Measurements from ENCODE around the gene TLE3.

TLE3 gene

GRCh38 chr15:70067681-70068080, 30.0 kb downstream of the TLE3 start:
- in situ Hi-C loops (cut with MboI; ENCODE audit: low sequenced_read_pairs) = no loop called here

- in situ Hi-C loops (cut with MboI; ENCODE audit: low sequenced_read_pairs) = no loop called here
These were observed 30.7 kb downstream of the TLE3 start for GRCh38 chr15:70067011-70067410.

GRCh38 chr15:70066447-70066846, 31.3 kb downstream of the TLE3 start:
- in situ Hi-C loops (cut with MboI; ENCODE audit: low sequenced_read_pairs) = no loop called here

GRCh38 chr15:70066004-70066403, 31.7 kb downstream of the TLE3 start:
- in situ Hi-C loops (cut with MboI; ENCODE audit: low sequenced_read_pairs) = no loop called here

GRCh38 chr15:70065006-70065722, 32.6 kb downstream of the TLE3 start:
- in situ Hi-C loops (cut with MboI; ENCODE audit: low sequenced_read_pairs) = no loop called here

DNA sequence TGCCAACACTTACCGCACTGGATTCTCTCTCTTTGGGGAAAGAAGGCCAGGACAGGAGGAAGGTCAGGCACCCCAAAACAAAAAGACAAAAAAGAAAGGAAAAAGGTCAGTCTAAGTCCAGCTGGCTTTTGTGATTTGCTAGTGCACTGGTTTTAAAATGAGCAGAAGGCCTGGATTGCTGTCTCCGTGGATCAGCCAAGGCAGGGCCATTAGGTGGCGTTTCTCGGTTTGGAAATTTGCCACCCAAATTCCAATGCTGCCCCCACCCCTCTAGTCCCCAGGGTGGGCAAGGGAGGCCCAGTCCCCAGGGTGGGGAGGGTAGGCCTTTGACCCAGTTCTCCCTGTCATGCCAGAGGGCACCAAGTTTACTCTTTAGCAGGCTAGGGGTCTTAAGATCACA, 33.3 kb downstream of the TLE3 start:
- in situ Hi-C loops (cut with MboI; ENCODE audit: low sequenced_read_pairs) = no loop called here

GRCh38 chr15:70063980-70064379, 33.7 kb downstream of the TLE3 start:
- in situ Hi-C loops (cut with MboI; ENCODE audit: low sequenced_read_pairs) = no loop called here

DNA sequence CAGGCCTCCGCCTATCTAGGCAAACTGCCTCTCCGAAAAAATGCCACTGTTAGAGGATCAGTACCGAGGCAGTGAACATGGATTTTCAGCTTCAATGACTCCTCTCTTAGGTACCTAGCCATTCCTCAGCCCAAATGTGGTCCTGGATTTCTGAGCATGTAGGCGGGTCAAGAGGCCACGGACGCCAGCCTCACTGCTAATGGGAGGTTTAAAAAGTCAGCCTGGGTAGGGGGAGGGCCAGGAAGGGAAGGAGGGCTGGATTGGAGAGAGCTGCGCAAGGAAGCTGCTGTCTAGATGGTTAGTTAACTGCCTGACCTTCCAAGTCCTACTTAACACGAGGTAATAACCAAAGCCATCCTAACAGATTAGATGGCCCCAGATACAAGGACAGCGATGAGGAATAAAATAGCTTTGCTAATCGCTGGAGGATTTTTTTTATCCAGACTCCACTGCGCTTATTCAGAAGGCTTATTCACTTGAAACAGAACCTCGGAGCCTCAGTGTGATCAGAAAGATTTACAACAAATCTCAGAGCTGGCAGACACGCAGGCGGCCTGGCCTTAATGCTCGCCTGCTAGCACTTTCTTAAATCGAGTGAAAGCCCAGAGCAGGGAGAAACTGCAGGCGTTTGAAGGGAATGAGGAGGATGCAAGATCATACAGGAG, 34.3 kb downstream of the TLE3 start:
- in situ Hi-C loops (cut with MboI; ENCODE audit: low sequenced_read_pairs) = no loop called here

DNA sequence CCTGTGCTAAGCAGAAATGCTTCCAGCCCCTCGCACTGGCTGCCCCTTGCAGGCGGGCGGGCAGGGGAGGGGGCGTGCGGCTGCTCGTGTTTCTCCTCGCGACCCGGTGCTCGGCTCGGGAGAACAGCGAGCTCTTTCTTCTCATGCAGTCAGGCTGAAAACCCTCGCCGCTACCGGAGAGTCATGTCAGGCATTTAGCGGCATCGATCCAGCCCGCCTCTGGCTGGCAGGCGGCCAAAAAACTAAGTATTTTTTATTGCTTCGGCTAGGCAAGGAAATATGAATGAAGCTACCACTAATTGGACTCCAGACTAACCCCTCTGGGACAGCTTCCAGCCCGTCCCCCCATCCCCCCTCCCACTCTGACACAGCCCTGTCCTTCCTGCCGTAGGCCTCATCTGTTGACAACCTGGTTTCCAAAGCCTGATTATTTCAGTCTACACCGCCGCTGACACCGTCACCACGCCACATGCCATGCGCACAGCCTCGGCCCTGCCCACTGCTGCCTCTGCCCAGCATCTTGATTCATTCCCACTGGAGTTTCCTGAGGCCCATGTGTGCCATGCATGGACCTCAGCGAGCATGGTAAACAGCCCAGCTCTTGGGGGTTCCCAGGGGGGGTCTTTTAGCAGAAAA, 35.3 kb downstream of the TLE3 start:
- in situ Hi-C loops (cut with MboI; ENCODE audit: low sequenced_read_pairs) = no loop called here

GRCh38 chr15:70061696-70062270, 35.9 kb downstream of the TLE3 start:
- in situ Hi-C loops (cut with MboI; ENCODE audit: low sequenced_read_pairs) = no loop called here

DNA sequence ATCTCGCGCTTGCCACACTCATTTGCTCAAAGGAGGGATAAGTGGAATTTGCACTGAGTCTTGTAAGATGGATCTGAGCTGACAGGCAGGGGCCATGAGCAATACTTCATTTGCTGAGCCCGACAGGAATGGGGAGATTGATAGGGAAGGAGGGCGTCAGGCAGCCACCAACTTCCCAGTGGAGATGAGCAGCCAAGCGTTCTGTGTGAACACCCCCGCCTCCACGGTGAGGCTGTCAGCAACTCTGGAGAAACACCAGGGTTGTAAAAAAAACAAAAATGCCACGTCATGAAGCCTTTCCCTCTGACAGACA, 36.8 kb downstream of the TLE3 start:
- in situ Hi-C loops (cut with MboI; ENCODE audit: low sequenced_read_pairs) = no loop called here

GRCh38 chr15:70060214-70060992, 37.3 kb downstream of the TLE3 start:
- in situ Hi-C loops (cut with MboI; ENCODE audit: low sequenced_read_pairs) = no loop called here

DNA sequence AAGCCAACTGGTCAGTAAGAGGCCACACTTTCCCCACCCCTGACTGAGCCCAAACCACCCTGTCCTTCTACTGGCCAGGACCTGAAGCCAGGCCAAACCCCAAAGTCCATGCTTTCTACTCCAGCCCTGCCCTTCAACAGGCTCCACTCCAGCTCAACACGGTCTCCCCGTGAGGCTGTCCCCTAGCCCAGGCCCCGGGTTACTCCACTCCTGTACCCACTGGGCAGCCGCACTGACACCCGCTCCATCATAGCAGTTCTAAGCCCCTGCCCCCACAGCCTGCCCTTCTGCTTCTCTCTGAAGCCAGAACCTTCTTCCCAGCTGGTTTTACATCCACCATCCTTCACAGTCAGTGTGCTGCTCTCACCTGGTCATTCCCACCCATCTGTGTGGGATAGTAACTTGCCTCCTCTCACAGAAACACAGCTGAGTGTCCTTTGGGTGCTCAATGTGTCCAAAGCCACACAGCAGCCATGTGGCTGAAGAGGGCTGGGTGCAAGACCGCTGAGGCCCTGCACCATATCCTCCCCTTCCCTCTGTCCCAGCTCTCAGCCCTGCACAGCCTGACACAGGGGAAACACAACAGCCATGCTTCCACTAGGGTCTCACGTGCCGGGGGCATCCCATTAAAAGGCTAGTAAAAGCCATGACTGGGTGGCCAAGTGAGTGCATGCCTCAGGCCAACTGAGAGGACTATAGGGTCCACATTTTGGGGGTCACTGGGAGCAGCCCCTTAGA, 38.1 kb downstream of the TLE3 start:
- in situ Hi-C loops (cut with MboI; ENCODE audit: low sequenced_read_pairs) = no loop called here

- in situ Hi-C loops (cut with MboI; ENCODE audit: low sequenced_read_pairs) = no loop called here
These were observed 38.9 kb downstream of the TLE3 start for GRCh38 chr15:70058642-70059360.

GRCh38 chr15:70057931-70058641, 39.6 kb downstream of the TLE3 start:
- in situ Hi-C loops (cut with MboI; ENCODE audit: low sequenced_read_pairs) = no loop called here

DNA sequence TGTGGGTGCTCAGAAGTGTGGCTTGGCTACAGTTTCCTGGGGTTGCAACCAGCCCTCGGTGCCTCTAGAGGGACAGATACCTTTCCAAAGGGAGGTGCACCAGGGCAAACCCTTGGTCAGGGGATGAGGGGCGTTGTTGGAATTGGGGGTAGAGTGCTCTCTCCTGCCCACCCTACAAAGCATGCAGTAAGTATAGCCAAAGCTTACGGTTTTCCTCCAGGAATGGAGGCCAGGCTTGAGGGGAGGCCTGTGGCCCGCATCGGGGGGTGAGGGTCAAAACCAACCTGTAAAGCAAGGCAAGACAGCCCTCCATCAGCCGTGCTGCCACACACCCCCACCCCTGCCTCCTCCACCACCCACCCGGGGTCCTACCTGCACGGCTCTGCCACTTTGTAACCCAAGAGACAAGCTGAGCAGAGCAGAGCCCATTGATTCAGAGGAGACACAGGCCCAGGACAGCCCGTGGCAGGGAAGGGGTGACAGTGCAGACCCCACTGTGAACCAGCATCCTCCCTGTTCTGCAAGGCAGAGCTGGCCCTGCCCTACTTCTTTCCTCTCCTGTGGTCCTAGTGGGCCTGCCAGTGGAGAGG, 41.5 kb downstream of the TLE3 start:
- in situ Hi-C loops (cut with MboI; ENCODE audit: low sequenced_read_pairs) = no loop called here

- in situ Hi-C loops (cut with MboI; ENCODE audit: low sequenced_read_pairs) = no loop called here
These were observed 42.1 kb downstream of the TLE3 start for GRCh38 chr15:70055601-70056051.

- in situ Hi-C loops (cut with MboI; ENCODE audit: low sequenced_read_pairs) = no loop called here
These were observed 42.8 kb downstream of the TLE3 start for GRCh38 chr15:70054884-70055387.

GRCh38 chr15:70054366-70054765, 43.4 kb downstream of the TLE3 start:
- in situ Hi-C loops (cut with MboI; ENCODE audit: low sequenced_read_pairs) = no loop called here

Data from HL-60/S4 treated with phorbol 12-myristate 13-acetate at 8.2 ng/mL for 4 days and 3 days (cell line).